Endothelial cell of umbilical vein (primary cell): ENCODE measurements around the gene ADAMTS17. TPM values are rescaled to one million over a fixed set of nuclear protein-coding genes. Genes with fewer than 3 reads are reported as not detected.

Experiments used
- BruUV-seq: library from RNA; stranded (reverse); fragments of 400-500 nt; replicated peaks from 2 replicates; lab custom pipeline; 2021; lab: Mats Ljungman, UMichigan
- CTCF ChIA-PET: fragments of 300-600, 350-600 bp; sonication (Branson Sonifier 250); formaldehyde crosslinking; loops from one replicate; lab custom pipeline; 2021; ENCODE audit warnings: antibody characterized with exemption, inconsistent platforms; lab: Charles Lee
- POLR2A ChIA-PET: fragments of 300-600, 350-600 bp; sonication (Branson Sonifier 250); formaldehyde crosslinking; loops from one replicate; lab custom pipeline; 2021; ENCODE audit warnings: antibody characterized with exemption, inconsistent platforms; lab: Charles Lee
- DNase-seq: peaks from one replicate; pipeline ENCODE4 v3.0.0-alpha.2; 2011; ENCODE audit warnings: low read depth, low spot score
- FAIRE-seq: peaks from 2 replicates; lab custom pipeline; 2011; peaks lifted over from hg19 to GRCh38; lab: Jason Lieb, UNC
- H2AFZ ChIP-seq: 2 replicates; pipeline ENCODE4 v1.6.0; 2012; ENCODE audit warnings: low read depth, low read length, control low read depth, inconsistent platforms
- H3K27ac ChIP-seq: 2 replicates; pipeline ENCODE4 v1.5.1; 2011; ENCODE audit warnings: low read depth, mild to moderate bottlenecking, control low read depth, low read length, moderate library complexity; ENCODE audit not compliant: insufficient read depth
- H3K27me3 ChIP-seq, 2 experiments: 2 replicates each; pipeline versions ENCODE4 v1.6.0 to v1.6.1; 2011; ENCODE audit warnings: low read length in 2 of 2, mixed read lengths in 1 of 2; ENCODE audit not compliant: control insufficient read depth in 2 of 2, insufficient read depth in 2 of 2
- H3K36me3 ChIP-seq, 2 experiments: 2 replicates in 1 of 2; 3 replicates in 1 of 2; pipeline ENCODE4 v1.5.1; 2011; ENCODE audit warnings: low read length in 2 of 2, mild to moderate bottlenecking in 1 of 2, moderate library complexity in 1 of 2; ENCODE audit not compliant: control insufficient read depth in 2 of 2, insufficient read depth in 2 of 2; ENCODE audit errors: extremely low read depth in 1 of 2
- H3K4me1 ChIP-seq: 3 replicates; pipeline ENCODE4 v1.5.1; 2011; ENCODE audit warnings: mild to moderate bottlenecking, low read length; ENCODE audit not compliant: control insufficient read depth, insufficient read depth; ENCODE audit errors: extremely low read depth
- H3K4me2 ChIP-seq: 2 replicates; pipeline ENCODE4 v1.6.1; 2011; ENCODE audit warnings: low read length, control low read depth, mixed read lengths; ENCODE audit not compliant: insufficient read depth
- H3K4me3 ChIP-seq, 3 experiments: fragments of 200-600 bp in 1 of 3; sonication (generic), shearing (Covaris generic) in 1 of 3; replicated peaks in 1 of 3; 2 replicates each; pipeline ENCODE4 v1.5.1; 2011 to 2016; ENCODE audit warnings: control low read depth in 3 of 3, low read length in 3 of 3, mild to moderate bottlenecking in 2 of 3, inconsistent platforms in 1 of 3, low read depth in 1 of 3, moderate library complexity in 1 of 3; ENCODE audit not compliant: insufficient read depth in 1 of 3
- H3K79me2 ChIP-seq: 2 replicates; pipeline ENCODE4 v1.6.0; 2012; ENCODE audit warnings: low read length, inconsistent platforms; ENCODE audit not compliant: control insufficient read depth, insufficient read depth
- H3K9ac ChIP-seq: replicated peaks from 2 replicates; pipeline ENCODE3; 2011; ENCODE audit warnings: low read length, control low read depth; ENCODE audit not compliant: insufficient read depth; ENCODE audit errors: extremely low read depth
- H3K9me1 ChIP-seq: replicated peaks from 3 replicates; pipeline ENCODE4 v1.6.0; 2011; ENCODE audit warnings: mild to moderate bottlenecking, low read length; ENCODE audit not compliant: control insufficient read depth, insufficient read depth; ENCODE audit errors: extremely low read depth
- H3K9me3 ChIP-seq: replicated peaks from 2 replicates; pipeline ENCODE4 v1.5.1; 2012; ENCODE audit warnings: low read length, inconsistent platforms; ENCODE audit not compliant: control insufficient read depth, insufficient read depth
- H4K20me1 ChIP-seq: replicated peaks from 2 replicates; pipeline ENCODE3; 2011; ENCODE audit warnings: mild to moderate bottlenecking, low read length; ENCODE audit not compliant: control insufficient read depth, insufficient read depth; ENCODE audit errors: extremely low read depth
- EZH2 ChIP-seq: IDR thresholded peaks from 2 replicates; pipeline ENCODE4 v1.6.1; 2012; ENCODE audit warnings: borderline replicate concordance, low read depth, mild to moderate bottlenecking, moderate library complexity, low read length, inconsistent platforms; ENCODE audit not compliant: severe bottlenecking
- FOS ChIP-seq: IDR thresholded peaks from 2 replicates; pipeline ENCODE4 v1.6.1; 2011; ENCODE audit warnings: mild to moderate bottlenecking, low read length, moderate library complexity, borderline replicate concordance; ENCODE audit not compliant: insufficient read depth
- GATA2 ChIP-seq: IDR thresholded peaks from 2 replicates; pipeline ENCODE4 v1.7.0; 2011; ENCODE audit warnings: low read depth, mild to moderate bottlenecking, moderate library complexity, mixed read lengths, low read length; ENCODE audit not compliant: insufficient read length, insufficient read depth
- JUN ChIP-seq: IDR thresholded peaks from 2 replicates; pipeline ENCODE4 v1.6.1; 2011; ENCODE audit warnings: borderline replicate concordance, low read depth; ENCODE audit not compliant: insufficient read length, insufficient read depth
- MYC ChIP-seq: IDR thresholded peaks from one replicate; pipeline ENCODE4 v1.6.1; 2011; ENCODE audit warnings: mild to moderate bottlenecking, low read depth, low read length
- POLR2A ChIP-seq: IDR thresholded peaks from 2 replicates; pipeline ENCODE4 v1.6.1; 2012; ENCODE audit warnings: low read depth, mild to moderate bottlenecking, control low read depth, low read length
- POLR2AphosphoS5 ChIP-seq: IDR thresholded peaks from 2 replicates; pipeline ENCODE4 v1.6.1; 2012; ENCODE audit warnings: low read depth, mild to moderate bottlenecking, control low read depth, low read length, moderate library complexity; ENCODE audit not compliant: insufficient read depth
- dilution Hi-C: fragments of 300-500 bp; cut with MboI; formaldehyde crosslinking; loops from one replicate; pipeline ENCODE4 v1.15.0; 2019; ENCODE audit warnings: low sequenced_read_pairs; ENCODE audit not compliant: extremely low pct_ligation_motif_present
- intact Hi-C: fragments of 100-400 bp; cut with micrococcal nuclease; formaldehyde crosslinking; loops from one replicate; pipeline ENCODE4 v1.10.0; 2022
- polyA plus RNA-seq, 4 experiments: library from polyadenylated mRNA; depleted of rRNA in 3 of 4; stranded (reverse) in 3 of 4; unstranded in 1 of 4; fragments of >200 nt; gene quantifications; 2 replicates each; pipeline versions ENCODE4 v1.2.1 to v1.2.3, GENCODE V29; 2011 to 2012; ENCODE audit warnings: missing spikeins in 1 of 4
- total RNA-seq: library from RNA; stranded (reverse); gene quantifications from 2 replicates; pipeline ENCODE4 v1.2.3, GENCODE V29; 2021
- TF ChIP-seq, protein P1 (sequence below): IDR thresholded peaks from 2 replicates; pipeline ENCODE4 v1.6.1; 2011; ENCODE audit not compliant: insufficient read depth, insufficient read length
- TF ChIP-seq, protein P2 (sequence below), 2 donors: IDR thresholded peaks; 1 replicate in 1 of 2; 2 replicates in 1 of 2; pipeline ENCODE4 v1.5.1; 2011; ENCODE audit warnings: low read length in 2 of 2, mild to moderate bottlenecking in 2 of 2, moderate library complexity in 2 of 2, control low read depth in 1 of 2, inconsistent platforms in 1 of 2, low read depth in 1 of 2; ENCODE audit not compliant: insufficient read depth in 1 of 2; ENCODE audit errors: extremely low read depth in 1 of 2

Gene ADAMTS17
- total and polyA plus RNA-seq, 2 donors (not counting 3 experiments of a cell fraction or from before 2014, with no cell fraction given), result 0.12 TPM; not detected in 1

- no peak for FAIRE-seq
These were observed 5.2 kb upstream of the ADAMTS17 start for GRCh38 chr15:100346866-100347512.

More at GRCh38 chr15:100346866-100347512, 5.2 kb upstream of the ADAMTS17 start:
- intact Hi-C loops (no loop called here), dilution Hi-C loops (no loop called here)
- TF ChIP-seq FOS (no peak), MYC (no peak), EZH2 (no peak), JUN (no peak), POLR2AphosphoS5 (no peak), GATA2 (no peak), POLR2A (no peak)
- TF ChIP-seq, protein P1, sequence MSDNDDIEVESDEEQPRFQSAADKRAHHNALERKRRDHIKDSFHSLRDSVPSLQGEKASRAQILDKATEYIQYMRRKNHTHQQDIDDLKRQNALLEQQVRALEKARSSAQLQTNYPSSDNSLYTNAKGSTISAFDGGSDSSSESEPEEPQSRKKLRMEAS, result no peak
- TF ChIP-seq, protein P2, sequence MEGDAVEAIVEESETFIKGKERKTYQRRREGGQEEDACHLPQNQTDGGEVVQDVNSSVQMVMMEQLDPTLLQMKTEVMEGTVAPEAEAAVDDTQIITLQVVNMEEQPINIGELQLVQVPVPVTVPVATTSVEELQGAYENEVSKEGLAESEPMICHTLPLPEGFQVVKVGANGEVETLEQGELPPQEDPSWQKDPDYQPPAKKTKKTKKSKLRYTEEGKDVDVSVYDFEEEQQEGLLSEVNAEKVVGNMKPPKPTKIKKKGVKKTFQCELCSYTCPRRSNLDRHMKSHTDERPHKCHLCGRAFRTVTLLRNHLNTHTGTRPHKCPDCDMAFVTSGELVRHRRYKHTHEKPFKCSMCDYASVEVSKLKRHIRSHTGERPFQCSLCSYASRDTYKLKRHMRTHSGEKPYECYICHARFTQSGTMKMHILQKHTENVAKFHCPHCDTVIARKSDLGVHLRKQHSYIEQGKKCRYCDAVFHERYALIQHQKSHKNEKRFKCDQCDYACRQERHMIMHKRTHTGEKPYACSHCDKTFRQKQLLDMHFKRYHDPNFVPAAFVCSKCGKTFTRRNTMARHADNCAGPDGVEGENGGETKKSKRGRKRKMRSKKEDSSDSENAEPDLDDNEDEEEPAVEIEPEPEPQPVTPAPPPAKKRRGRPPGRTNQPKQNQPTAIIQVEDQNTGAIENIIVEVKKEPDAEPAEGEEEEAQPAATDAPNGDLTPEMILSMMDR (IDR thresholded peaks at IDR 0.05; ENCODE audit: extremely low read depth in 1 of 2, insufficient read depth in 1 of 2, low read depth in 1 of 2, low read length in 2 of 2), result no peak
- Histone ChIP-seq H3K27ac (no peak overlapping the region), H3K4me2 (no peak overlapping the region), H3K4me1 (no peaks in the 10 kb centered on the region), H4K20me1 (no peaks in the 10 kb centered on the region), H3K4me3 (no peak overlapping the region), H3K27me3 (peaks cover 0 to 5% of the 10 kb centered on the region in 2 experiments), H3K79me2 (no peaks in the 10 kb centered on the region), H3K9ac (no peak overlapping the region), H3K36me3 (no peaks in the 10 kb centered on the region), H2AFZ (no peak overlapping the region), H3K9me1 (no peaks in the 10 kb centered on the region), H3K9me3 (no peaks in the 10 kb centered on the region)
- ChIA-PET CTCF (interaction anchor here (3.2 to 4.3 kb wide), 2 partner anchors 225 to 226 kb away, joined by 13 to 69 read pairs; no protein-coding TSS in a partner anchor), POLR2A (no interaction called here)
- no peak for DNase-seq
- no TSS peak for BruUV-seq
